DMS53 treated with DMSO at 0.1 percent for 48 hours (cell line): ENCODE data around the gene SIGLEC12.
"Not testable (repeated sequence)": the region's sequence is repeated elsewhere in the genome, so short reads cannot be mapped to it uniquely, and the experiment has no call there.

Source experiments
- DNase-seq: peaks from one replicate; lab custom pipeline; 2025; ENCODE audit not compliant: unreplicated experiment; lab: John Stamatoyannopoulos, UW

SIGLEC12 gene

GRCh38 chr19:51524666-51525264, 23.2 kb upstream of the SIGLEC12 start:
- no peak for DNase-seq

DNA sequence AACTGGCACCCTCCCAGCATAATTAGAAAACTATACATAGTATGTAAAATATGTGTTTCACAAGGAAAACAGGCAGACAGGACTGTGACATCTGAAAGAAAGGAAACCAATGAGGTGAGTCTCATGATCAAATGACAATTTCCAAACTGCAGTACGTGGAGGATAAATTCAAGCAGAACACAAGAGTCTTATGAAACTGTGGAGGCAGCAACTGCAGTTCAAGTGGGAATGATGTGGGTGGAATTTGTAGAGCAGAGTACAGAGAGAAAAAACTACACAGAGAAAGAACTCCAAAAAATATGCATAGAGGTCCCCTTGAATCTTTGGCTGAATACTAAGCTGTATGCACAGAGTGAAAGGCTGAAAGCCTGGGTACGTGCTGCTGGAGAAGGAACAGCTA, 20.2 kb upstream of the SIGLEC12 start:
- DNase-seq, result no peak

GRCh38 chr19:51521357-51521756, 19.8 kb upstream of the SIGLEC12 start:
- no peak for DNase-seq

GRCh38 chr19:51520728-51521127, 19.1 kb upstream of the SIGLEC12 start:
- no peak for DNase-seq

DNA sequence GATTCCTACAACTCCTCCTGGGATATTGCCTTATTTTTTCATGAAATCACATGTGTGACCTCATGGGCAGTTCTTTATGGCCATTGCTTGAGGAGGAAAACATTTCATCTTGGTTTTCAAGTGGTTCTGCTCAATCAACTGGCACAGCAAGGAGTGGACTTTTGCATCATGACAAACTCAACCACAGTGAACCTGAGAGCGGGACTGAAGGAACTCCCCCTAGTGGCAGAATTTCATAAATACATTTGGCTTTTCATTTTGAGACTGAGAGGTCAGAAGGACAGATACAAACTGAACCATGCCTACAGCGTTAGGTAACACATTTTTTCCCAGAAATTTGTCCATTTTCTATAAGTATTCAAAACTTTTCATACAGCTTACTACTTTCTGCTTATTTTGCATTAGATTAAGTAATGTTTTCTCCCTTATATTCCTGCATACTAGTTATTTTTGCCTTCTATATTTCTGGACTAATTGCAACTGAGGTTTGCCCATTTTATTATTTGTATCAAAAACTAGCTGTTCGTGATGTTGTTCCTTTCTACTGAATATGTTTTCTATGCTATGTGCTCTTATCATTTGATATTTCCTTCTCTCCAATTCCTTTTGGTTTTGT, 13.4 kb upstream of the SIGLEC12 start:
- peak; percentile 16 for DNase-seq

- DNase-seq, result no peak
Measured at GRCh38 chr19:51513968-51514367, 12.4 kb upstream of the SIGLEC12 start.

DNA sequence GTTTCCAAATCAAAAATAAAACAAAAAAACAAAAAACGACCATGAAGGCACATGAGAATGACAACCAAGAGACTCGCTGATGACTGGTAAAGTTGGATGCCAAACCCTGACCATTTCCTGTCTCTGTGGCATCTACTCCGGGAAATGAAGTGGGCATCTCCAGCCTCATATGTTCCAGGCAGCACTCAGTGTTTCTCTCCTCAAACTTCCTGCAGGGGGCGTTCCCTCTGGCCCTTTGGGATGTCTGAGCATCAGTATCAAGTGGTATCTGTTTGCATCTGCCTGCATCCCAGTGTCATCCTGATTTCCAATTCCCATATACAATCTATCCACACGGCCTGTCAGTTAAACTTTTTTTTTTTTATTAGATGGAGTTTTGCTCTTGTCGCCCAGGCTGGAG, 9.8 kb upstream of the SIGLEC12 start:
- no peak for DNase-seq

- DNase-seq, result no peak
Measured at GRCh38 chr19:51509823-51510660, 8.4 kb upstream of the SIGLEC12 start.

GRCh38 chr19:51508059-51508733, 6.6 kb upstream of the SIGLEC12 start:
- DNase-seq, result no peak

DNA sequence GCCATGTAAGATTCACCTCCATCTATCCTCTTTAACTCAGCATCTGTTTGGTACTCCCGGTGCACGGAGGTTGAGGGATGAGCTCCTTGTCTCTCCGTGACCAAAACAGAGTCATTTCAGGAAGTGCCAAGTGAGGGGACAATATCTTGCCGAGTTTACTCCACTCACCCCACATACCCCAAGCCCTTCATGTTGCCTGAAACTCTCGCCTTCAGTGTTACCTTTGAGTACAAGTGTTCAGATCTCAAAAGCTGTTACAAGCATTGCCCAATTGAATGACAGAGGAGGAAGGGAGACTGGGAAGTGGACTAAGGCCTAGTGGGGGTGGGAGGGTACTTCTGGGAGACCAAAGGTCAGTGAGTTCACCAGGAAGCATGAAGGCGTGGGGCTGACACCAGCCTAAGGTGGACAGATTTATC, 6.0 kb upstream of the SIGLEC12 start:
- no peak for DNase-seq

GRCh38 chr19:51507192-51507591, 5.6 kb upstream of the SIGLEC12 start:
- DNase-seq, result no peak

- no peak for DNase-seq
Measured at GRCh38 chr19:51505904-51506303, 4.3 kb upstream of the SIGLEC12 start.

DNA sequence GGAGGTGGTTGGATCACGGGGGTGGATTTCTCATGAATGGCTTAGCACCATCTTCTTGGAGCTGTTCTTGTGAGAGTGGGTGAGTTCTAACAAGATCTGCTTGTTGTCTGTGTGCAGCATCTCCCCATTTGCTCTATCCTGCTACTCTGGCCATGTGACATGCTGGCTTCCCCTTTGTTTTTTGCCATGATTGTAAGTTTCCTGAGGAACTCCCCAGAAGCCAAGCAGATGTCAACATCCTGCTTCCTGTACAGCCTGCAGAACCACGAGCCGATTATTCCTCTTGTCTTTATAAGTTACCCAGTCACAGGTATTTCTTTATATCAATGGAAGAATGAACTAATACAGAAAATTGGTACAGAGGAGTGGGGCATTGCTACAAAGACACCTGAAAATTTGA, 2.3 kb upstream of the SIGLEC12 start:
- no peak for DNase-seq

GRCh38 chr19:51503286-51503817, 1.8 kb upstream of the SIGLEC12 start:
- no peak for DNase-seq

DNA sequence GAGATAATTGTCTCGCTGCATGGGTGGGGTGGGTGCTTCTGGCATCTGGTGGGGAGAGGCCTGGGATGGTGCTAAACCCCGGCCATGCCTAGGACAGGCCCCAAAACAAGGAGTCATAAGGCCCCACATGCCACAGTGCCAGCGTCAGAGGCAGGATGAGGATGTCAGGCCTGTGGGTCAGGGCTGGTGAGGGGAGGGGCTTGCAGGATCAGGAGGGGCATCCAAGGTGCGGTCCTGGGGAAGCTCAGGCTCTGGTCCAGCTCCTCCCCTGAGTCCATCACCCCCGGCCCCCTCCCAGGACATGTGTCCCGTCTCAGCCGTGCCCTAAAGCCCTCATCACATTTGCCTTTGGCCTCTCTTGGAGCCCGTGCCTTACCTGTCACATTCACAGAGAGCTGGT, 669 bp downstream of the SIGLEC12 start:
- DNase-seq, result not testable (repeated sequence)

GRCh38 chr19:51497666-51498065, 3.9 kb downstream of the SIGLEC12 start:
- no peak for DNase-seq

GRCh38 chr19:51493776-51494175, 7.8 kb downstream of the SIGLEC12 start:
- no peak for DNase-seq

- no peak for DNase-seq
Measured at GRCh38 chr19:51491586-51491985, 10.0 kb downstream of the SIGLEC12 start.

DNA sequence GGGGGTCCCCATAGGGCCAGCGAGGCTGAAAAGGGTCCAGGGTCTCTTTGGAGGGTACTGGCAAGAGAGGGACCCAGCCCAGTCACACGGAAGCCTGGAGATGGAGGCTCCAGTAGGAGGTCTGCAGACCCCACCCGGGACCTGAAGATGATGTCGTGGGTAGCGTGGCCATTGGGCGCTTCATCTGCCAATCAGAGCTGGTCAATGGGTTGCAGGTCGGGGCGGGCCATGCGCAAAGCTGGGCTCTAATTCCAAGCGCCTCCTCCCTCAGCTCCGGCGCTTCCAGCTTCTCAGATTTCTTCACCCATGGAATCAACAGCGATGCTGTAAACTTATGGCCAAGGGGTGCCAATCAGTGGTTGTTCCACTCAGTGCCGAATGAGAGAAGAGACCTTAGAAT, 10.9 kb downstream of the SIGLEC12 start:
- no peak for DNase-seq

DNA sequence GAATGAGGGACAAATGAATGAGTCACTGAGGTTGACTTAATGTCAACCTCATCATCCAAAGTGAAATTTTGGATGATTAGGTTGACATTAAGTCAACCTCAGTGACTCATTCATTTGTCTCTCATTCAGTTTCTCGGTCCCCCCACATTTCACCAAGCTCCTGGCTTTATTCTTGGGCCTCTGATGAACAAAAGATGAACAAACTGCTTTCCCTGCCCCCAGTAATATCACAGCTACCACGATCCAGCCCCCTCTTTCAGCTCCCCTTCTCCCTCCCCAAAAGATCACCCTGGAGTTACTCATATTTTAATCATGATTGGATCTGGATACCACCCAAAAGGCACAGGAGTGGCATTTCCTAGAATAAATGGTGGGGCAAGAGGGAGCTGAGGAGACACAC, 12.5 kb downstream of the SIGLEC12 start:
- no peak for DNase-seq

DNA sequence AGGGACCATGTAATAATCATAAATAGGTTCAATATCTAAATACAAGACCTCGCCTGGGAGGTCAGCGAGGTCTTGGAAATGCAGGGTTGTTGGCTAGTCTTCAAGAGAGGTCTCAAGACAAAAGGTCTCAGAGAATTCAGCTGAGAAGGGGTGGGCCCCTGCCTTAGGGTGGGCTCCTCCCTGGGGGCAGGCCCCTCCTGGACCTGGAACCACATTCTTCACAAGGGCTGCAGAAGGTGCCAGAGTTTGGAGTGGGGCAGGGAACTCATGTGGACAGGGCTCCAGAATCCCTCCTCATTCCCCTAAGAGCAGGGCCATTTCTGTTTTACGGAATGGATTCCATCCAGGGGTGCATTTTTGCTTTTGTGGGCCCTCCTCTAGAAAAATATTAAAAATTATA, 13.1 kb downstream of the SIGLEC12 start:
- DNase-seq, result no peak
